ENCODE data around the gene ARPC4.

ARPC4 gene

GRCh38 chr3:9826815-9827573 is 34.1 kb downstream of the ARPC4 start:
- Histone ChIP-seq H3K9ac (ENCODE audit: low read depth, low read length) (no peak overlapping the region), H3K27me3 (ENCODE audit: insufficient read depth, low read length) (no peaks in the 10 kb centered on the region), H3K36me3 (ENCODE audit: insufficient read depth, low read length) (no peaks in the 10 kb centered on the region), H3K4me3 (ENCODE audit: low read length) (no peak overlapping the region), H3K9me3 (ENCODE audit: insufficient read depth, low read depth, low read length) (no peaks in the 10 kb centered on the region), H3K27ac (ENCODE audit: low read depth, low read length) (no peak overlapping the region), H3K4me1 (ENCODE audit: insufficient read depth, low read length) (no peaks in the 10 kb centered on the region)
- whole genome bisulfite sequencing = 82% methylated on average over 20 of the region's 20 CpGs

DNA sequence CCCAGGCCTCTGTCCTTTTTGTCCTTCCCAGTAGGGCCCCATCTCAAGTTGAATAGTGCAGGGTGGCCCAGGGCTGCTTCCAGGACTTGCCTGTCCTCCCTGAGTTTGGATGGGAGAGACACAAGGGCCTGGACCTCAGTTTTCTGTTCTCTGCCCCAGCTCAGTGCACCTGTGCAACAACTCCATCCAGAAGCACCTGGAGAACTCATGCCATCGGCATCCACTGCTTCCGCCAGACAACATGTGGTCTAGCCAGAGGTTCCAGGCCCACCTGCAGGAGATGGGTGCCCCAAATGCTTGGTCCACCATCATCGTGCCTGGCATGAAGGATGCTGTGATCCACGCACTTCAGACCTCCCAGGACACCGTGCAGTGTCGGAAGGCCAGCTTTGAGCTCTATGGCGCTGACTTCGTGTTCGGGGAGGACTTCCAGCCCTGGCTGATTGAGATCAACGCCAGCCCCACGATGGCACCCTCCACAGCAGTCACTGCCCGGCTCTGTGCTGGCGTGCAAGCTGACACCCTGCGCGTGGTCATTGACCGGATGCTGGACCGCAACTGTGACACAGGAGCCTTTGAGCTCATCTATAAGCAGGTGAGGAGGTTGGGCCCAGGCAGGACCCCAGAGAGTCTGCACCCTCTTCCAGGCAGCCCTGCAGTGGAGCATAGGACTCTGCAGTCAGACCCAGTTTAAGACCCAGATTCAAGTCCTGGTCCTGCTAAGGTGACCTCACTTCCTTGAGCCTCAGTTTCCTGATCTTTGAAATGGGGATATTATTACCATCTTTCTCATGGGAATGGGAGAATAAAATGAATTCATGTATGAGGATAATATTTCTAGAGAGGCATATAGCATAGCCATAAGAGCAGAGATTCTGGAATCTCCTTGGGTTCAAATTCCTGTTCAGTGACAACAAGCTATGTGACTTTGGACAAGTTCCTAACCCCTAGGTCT is 36.2 kb downstream of the ARPC4 start:
- Histone ChIP-seq H3K4me3 (ENCODE audit: low read length) (no peak overlapping the region), H3K9ac (ENCODE audit: low read depth, low read length) (no peak overlapping the region), H3K27me3 (ENCODE audit: insufficient read depth, low read length) (no peaks in the 10 kb centered on the region), H3K36me3 (ENCODE audit: insufficient read depth, low read length) (no peaks in the 10 kb centered on the region), H3K27ac (ENCODE audit: low read depth, low read length) (no peak overlapping the region), H3K9me3 (ENCODE audit: insufficient read depth, low read depth, low read length) (no peaks in the 10 kb centered on the region), H3K4me1 (ENCODE audit: insufficient read depth, low read length) (no peaks in the 10 kb centered on the region)
- 95% methylated on average over 17 of the region's 17 CpGs for WGBS

- H3K9ac ChIP-seq (ENCODE audit: low read depth, low read length) = no peak overlapping the region
- WGBS = 92% methylated on average over 3 of the region's 3 CpGs
- no peak overlapping the region for H3K27ac ChIP-seq (ENCODE audit: low read depth, low read length)
- no peaks in the 10 kb centered on the region for H3K27me3 ChIP-seq (ENCODE audit: insufficient read depth, low read length)
- no peaks in the 10 kb centered on the region for H3K9me3 ChIP-seq (ENCODE audit: insufficient read depth, low read depth, low read length)
- H3K4me3 ChIP-seq (ENCODE audit: low read length) = no peak overlapping the region
- peaks cover 11% of the 10 kb centered on the region; the same call in 1 of the 2 replicates for H3K36me3 ChIP-seq (ENCODE audit: insufficient read depth, low read length)
- no peaks in the 10 kb centered on the region for H3K4me1 ChIP-seq (ENCODE audit: insufficient read depth, low read length)
These were observed 38.4 kb downstream of the ARPC4 start for GRCh38 chr3:9831253-9831652.

- H3K27ac ChIP-seq (ENCODE audit: low read depth, low read length) = no peak overlapping the region
- no peak overlapping the region for H3K9ac ChIP-seq (ENCODE audit: low read depth, low read length)
- WGBS = 94% methylated on average over 9 of the region's 9 CpGs
- H3K4me1 ChIP-seq (ENCODE audit: insufficient read depth, low read length) = no peaks in the 10 kb centered on the region
- H3K27me3 ChIP-seq (ENCODE audit: insufficient read depth, low read length) = no peaks in the 10 kb centered on the region
- H3K36me3 ChIP-seq (ENCODE audit: insufficient read depth, low read length) = peaks cover 15% of the 10 kb centered on the region
- no peak overlapping the region for H3K4me3 ChIP-seq (ENCODE audit: low read length)
- H3K9me3 ChIP-seq (ENCODE audit: insufficient read depth, low read depth, low read length) = no peaks in the 10 kb centered on the region
These were observed 40.2 kb downstream of the ARPC4 start for GRCh38 chr3:9833078-9833477.

GRCh38 chr3:9834520-9835380 is 41.9 kb downstream of the ARPC4 start:
- no peak overlapping the region for H3K4me3 ChIP-seq (ENCODE audit: low read length)
- no peak overlapping the region for H3K9ac ChIP-seq (ENCODE audit: low read depth, low read length)
- H3K4me1 ChIP-seq (ENCODE audit: insufficient read depth, low read length) = no peaks in the 10 kb centered on the region
- H3K27me3 ChIP-seq (ENCODE audit: insufficient read depth, low read length) = no peaks in the 10 kb centered on the region
- H3K36me3 ChIP-seq (ENCODE audit: insufficient read depth, low read length) = peaks cover 29% of the 10 kb centered on the region
- H3K9me3 ChIP-seq (ENCODE audit: insufficient read depth, low read depth, low read length) = no peaks in the 10 kb centered on the region
- WGBS = 89% methylated on average over 18 of the region's 18 CpGs
- no peak overlapping the region for H3K27ac ChIP-seq (ENCODE audit: low read depth, low read length)

- 96% methylated on average over 11 of the region's 12 CpGs for WGBS
- Histone ChIP-seq H3K4me3 (ENCODE audit: low read length) (no peak overlapping the region), H3K9ac (ENCODE audit: low read depth, low read length) (no peak overlapping the region), H3K27ac (ENCODE audit: low read depth, low read length) (no peak overlapping the region), H3K9me3 (ENCODE audit: insufficient read depth, low read depth, low read length) (no peaks in the 10 kb centered on the region), H3K4me1 (ENCODE audit: insufficient read depth, low read length) (no peaks in the 10 kb centered on the region), H3K36me3 (ENCODE audit: insufficient read depth, low read length) (peaks cover 49% of the 10 kb centered on the region), H3K27me3 (ENCODE audit: insufficient read depth, low read length) (no peaks in the 10 kb centered on the region)
These were observed 45.1 kb downstream of the ARPC4 start for GRCh38 chr3:9837701-9838582.

- Histone ChIP-seq H3K36me3 (ENCODE audit: insufficient read depth, low read length) (peaks cover 49% of the 10 kb centered on the region), H3K9ac (ENCODE audit: low read depth, low read length) (no peak overlapping the region), H3K9me3 (ENCODE audit: insufficient read depth, low read depth, low read length) (no peaks in the 10 kb centered on the region), H3K27me3 (ENCODE audit: insufficient read depth, low read length) (no peaks in the 10 kb centered on the region), H3K4me3 (ENCODE audit: low read length) (no peak overlapping the region), H3K27ac (ENCODE audit: low read depth, low read length) (no peak overlapping the region), H3K4me1 (ENCODE audit: insufficient read depth, low read length) (no peaks in the 10 kb centered on the region)
- 93% methylated on average over 4 of the region's 4 CpGs for WGBS
These were observed 46.0 kb downstream of the ARPC4 start for GRCh38 chr3:9838856-9839255.

- no peaks in the 10 kb centered on the region for H3K9me3 ChIP-seq (ENCODE audit: insufficient read depth, low read depth, low read length)
- no peak overlapping the region for H3K9ac ChIP-seq (ENCODE audit: low read depth, low read length)
- H3K27ac ChIP-seq (ENCODE audit: low read depth, low read length) = no peak overlapping the region
- H3K36me3 ChIP-seq (ENCODE audit: insufficient read depth, low read length) = peaks cover 40% of the 10 kb centered on the region
- no peaks in the 10 kb centered on the region for H3K27me3 ChIP-seq (ENCODE audit: insufficient read depth, low read length)
- H3K4me1 ChIP-seq (ENCODE audit: insufficient read depth, low read length) = no peaks in the 10 kb centered on the region
- no peak overlapping the region for H3K4me3 ChIP-seq (ENCODE audit: low read length)
- WGBS = 74% methylated on average over 6 of the region's 8 CpGs
These were observed 48.1 kb downstream of the ARPC4 start for GRCh38 chr3:9841015-9841414.

- Histone ChIP-seq H3K27ac (ENCODE audit: low read depth, low read length) (peak within 1 kb of the TSS; percentile 58; the same call in 1 of the 2 replicates), H3K4me3 (ENCODE audit: low read length) (peak within 1 kb of the TSS; percentile 88), H3K27me3 (ENCODE audit: insufficient read depth, low read length) (no peaks in the 10 kb centered on the region), H3K9me3 (ENCODE audit: insufficient read depth, low read depth, low read length) (no peaks in the 10 kb centered on the region), H3K9ac (ENCODE audit: low read depth, low read length) (peak within 1 kb of the TSS; percentile 75), H3K36me3 (ENCODE audit: insufficient read depth, low read length) (peaks cover 25% of the 10 kb centered on the region), H3K4me1 (ENCODE audit: insufficient read depth, low read length) (no peaks in the 10 kb centered on the region)
- 4% methylated on average over 42 of the region's 42 CpGs for WGBS
These were observed 51.0 kb downstream of the ARPC4 start, which contains the start of gene RPUSD3 for GRCh38 chr3:9843715-9844438. RPUSD3 (minus strand) TSS chr3:9844008; CDS start chr3:9843990, 18 bp downstream.
